GM21529 (cell line): ENCODE results near the gene TSPAN5.

Source experiments
- ATAC-seq: cut with Tn5 transposase; IDR thresholded peaks from one replicate; pipeline ENCODE4 v1.9.1; 2021; ENCODE audit not compliant: unreplicated experiment

TSPAN5 gene

DNA sequence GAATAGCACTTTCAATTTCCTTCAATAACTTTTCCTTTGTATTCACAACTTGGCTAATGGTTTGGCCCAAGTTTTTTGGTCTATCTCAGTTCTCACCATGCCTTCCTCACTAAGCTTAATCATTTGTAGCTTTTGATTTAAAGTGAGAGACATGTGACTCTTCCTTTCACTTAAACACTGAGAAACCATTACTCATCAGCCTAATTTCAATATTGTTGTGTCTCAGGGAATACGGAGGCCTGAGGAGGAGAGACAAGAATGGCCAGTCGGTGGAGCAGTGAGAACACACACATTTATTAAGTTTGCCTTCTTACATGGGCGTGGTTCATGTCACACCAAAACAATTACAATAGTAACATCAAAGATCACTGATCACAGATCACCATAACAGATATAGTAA, 56.7 kb downstream of the TSPAN5 start:
- ATAC-seq, result no peak

DNA sequence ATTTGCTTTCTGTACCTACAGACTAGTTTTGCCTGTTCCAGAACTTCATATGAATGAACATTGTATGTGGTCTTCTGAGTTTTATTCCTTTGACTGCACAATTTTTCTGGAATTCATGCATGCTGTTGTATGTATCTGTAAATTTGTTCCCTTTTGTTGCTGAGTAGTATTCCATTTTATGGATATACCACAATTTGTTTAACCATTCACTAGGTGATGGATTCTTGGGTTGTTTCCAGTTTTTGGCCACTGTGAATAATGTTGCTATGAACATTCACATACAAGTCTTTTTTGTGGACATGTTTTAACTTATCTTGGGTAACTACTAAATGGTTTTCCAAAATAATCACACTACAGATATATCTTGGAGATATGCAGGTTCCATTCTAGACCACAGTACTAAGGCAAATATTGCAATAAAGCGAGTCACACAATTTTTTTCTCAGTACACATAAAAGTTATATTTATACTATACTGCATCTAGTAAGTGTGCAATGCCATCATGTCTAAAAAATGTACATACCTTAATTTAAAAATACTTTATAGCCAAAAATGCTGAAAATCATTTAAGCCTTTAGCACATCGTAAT, 58.7 kb downstream of the TSPAN5 start:
- no peak for ATAC-seq

DNA sequence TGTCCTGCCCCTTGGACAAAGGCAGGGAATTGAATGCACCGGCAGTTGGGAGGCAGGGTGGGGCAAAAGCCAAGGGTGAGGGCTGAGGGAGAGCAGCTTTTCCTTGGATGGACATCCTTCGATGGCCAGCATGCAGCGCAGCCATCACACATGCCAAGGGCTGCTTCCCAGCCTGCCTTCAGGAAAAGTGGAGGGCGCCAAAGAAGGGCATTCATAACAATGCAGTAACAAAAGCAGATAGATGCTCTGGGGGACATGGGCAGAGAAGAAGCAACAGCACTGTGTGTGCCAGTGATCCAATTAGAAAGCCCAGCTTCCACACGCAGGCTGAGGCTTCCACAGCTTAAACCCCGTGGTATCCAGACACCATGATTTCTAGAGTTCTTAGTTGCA, 71.5 kb downstream of the TSPAN5 start:
- ATAC-seq, result no peak

DNA sequence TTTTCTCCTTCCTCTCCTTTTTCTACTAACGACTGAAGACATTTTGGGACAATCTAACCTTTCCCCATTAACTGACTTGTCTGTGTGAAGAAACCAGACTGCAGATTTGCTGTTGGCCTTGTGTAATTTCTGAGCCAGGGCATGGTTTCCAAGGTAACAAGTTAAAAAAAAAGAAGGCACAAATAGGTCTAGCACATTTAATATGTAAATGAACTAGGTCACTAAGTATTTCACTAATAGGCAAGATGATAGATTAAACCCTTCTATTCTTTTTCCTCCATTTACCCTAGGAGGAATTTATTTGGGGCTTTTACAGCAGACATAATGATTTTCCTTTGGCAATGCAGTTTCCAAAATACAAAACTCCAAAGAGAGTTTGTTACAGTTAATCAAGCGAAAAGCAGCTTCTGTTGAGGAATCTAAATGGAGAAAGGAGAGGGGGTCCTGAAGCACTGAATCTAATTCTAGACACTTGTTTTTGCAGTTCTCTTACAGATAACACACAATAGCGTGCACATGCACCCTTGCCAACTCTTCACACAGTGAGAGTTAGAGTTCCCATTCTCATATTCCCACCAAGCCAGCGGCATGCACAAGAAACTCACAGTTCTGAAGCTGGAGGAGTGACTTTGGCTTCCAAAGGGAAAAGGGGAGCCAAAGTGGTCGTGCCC, 72.0 kb downstream of the TSPAN5 start:
- ATAC-seq, result no peak

DNA sequence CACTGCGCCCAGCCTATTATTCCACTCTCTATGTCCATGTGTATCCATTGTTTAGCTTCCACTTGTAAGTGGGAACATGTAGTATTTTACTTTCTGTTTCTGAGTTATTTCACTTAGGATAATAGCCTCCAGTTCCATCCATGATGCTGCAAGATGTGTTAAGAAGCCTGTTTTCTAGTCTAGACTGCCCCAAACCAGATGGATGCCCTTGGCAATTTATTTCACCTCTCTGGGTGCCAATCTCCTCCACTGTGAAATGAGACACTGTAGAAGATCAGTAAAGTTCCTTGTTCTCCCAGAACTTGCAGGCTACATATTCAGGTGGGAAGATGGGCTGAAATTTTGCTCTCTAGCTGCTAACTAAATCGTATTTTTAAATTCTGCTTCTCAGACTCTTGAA, 72.8 kb downstream of the TSPAN5 start:
- ATAC-seq, result no peak

DNA sequence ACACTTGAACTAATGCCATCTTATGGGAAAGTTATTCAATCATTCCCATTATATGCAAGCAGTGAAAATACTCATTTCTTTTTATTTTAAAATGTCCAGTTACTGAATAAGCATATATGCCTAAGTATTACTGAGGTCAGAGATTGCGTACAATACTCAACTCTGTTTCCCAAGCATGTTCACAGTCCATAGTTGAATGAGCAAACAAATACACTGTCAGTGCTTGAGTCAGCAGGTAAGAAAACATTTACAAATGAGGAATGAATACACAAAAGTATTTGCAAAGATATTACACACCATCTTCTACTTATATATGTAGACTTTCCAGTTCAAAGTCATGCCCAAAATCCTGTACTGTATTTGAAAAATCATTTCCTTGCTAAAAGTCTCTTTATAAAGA, 74.1 kb downstream of the TSPAN5 start:
- no peak for ATAC-seq

DNA sequence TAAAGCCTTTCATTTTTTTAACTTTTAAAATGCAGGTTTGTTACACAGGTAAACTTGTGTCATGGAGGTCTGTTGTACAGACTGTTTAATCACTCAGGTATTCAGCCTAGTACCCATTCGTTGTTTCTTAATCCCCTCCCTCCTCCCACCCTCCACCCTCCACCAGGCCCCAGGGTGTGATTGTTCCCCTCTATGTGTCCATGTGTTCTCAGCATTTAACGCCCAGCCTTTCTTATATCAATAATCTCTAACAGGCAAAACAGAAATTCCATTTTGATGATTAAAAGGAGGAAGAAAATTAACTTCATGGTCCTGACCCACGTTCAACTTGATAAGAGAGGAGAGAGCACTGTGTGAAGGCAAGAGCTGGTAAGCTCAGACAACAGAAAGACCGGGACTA, 75.1 kb downstream of the TSPAN5 start:
- ATAC-seq, result no peak

DNA sequence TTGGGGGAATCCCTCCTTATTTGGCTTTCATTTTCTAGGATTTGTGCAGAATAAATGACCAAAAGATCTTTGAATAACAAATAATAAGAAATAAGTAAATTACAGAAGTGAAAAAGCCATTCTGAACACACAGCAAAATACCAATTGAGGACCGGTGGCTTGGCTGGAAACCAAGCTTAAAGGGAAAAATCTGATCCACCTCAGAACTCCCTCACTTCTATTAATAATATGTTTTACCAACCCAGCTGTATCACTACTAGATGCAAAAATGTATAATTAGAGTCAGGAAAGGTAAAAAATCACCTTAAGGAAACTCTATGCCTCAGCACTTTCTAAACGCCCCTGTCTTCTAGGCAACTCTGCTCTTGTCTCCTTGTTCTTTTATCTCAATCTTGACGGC, 77.3 kb downstream of the TSPAN5 start:
- ATAC-seq, result no peak

DNA sequence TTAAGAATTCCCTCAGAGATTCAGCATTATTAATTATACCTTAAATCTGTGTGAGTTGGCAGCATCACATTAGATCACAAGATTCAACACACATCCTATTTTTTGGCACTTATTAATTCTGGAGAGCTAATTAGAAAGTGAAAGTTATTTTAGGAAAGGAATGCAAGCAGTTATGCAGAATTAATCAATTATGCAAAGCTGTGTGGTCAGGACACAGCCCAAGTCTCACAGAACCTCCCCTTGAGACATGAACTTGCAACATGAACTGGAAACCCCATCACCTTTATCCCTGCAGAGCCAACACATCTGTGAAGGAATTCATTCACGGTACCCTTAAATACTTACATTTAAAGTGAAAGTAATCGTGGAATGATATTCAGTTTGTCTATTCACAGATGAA, 80.5 kb downstream of the TSPAN5 start:
- ATAC-seq, result no peak

DNA sequence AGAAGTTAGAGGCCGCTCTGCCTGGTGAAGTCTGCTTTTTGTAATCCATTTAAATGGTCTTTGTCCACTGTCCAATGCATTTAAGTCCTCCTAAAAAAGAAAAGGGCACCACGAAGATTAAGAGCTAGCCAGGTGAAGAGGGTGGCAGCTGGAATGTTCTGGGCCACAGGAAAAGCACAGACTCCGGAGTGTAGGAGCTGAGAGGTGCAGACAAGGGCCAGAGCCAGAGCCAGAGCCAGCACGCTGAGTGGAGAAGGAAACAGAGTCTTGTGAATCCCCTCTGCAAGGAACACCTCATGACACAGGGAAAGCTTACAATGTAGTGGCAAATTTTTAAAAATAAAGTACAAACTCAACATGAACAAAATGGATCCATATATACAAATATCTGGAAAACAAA, 83.6 kb downstream of the TSPAN5 start:
- no peak for ATAC-seq

DNA sequence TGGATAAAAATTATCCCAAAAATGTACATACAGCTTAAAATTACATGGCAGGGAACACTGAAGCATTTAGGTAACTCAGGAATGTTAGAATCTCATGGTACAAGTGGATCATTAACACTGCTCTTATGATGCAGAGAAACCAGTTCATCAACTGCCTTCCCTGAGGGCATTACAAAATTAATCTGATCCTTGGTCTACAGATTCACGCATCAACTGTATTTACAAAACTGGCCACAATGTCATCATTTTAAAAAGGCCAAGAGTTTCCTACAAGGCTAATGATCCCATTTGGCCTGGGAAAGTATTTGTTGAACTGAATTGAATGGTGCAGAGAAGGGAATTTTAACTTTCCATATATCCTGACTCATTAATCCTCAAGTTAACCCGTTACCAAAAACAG, 84.6 kb downstream of the TSPAN5 start:
- no peak for ATAC-seq

DNA sequence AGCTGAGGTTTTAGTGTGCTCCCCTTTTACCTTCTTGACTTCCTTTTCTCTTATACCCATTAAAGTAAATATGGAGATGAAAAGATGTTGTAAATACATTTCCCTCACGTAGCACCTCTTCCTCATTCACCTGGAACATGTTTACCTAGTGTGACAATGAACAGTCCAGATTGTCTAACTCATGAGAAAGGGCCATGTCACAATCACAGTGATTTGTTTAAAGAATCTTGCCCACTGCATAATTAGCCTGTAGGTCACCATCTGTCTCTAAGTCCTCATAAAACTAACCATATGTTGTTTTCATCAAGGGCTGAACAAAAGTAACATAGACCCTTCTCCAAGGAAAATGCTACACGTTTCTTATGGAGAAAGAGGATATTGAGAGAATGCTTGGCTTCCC, 85.7 kb downstream of the TSPAN5 start:
- no peak for ATAC-seq

DNA sequence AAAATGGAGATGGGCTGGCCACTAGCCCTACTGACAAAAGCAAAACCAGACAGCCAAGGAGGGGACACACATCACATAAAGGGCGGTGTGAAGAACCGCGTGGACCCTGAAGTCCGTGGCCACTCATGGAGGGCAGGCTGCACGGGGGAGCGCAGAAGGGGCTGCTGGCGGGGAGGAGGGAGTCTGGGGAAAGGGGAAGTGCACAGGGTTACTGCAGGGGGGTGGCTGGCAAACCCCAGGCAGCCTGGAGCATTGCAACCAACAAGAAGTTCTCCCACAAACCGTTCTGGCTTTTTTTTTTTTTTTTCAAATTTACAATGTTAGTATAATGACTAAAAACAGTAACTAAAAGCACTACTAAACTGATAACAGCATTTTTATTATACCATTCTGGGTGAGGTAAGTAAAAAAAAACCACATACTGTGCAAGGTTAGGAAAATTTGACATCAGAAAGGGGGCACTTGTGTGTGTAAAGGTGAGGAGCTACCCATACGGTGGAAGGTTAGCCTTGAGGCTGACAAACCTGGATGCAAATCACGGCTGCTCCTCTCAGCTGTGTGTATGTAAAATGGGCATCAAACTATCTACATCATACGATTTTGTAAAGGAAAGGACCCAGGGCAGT, 87.1 kb downstream of the TSPAN5 start:
- ATAC-seq, result no peak

DNA sequence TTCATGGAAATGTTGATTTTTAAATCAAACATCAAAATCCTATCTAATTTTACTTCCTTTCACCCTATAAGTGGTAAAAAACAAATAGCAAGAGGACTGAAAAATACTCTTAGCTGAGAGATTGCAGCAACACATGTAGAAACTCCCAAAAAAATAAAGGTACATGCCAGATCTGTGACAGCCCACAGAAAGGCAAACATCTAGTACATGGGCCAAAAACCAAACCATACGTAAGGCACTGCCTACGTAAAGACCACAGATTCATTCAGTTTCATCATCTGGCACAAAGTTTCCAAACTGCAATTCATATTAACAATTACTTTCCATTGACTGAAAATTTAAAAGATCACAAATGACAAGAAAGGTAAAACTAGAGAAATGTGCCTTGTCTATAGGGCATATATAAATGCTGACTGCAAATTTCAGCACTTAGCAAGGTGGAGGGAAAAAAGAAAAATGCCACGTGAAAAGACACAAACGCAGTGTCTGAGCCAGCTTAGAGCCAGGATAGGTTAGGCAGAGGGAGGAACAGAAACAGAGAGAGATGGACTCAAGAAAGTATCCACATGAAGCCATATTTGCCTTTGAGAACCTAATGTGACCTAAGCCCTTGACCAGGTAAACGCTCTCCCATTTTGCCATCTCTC, 88.1 kb downstream of the TSPAN5 start:
- no peak for ATAC-seq

DNA sequence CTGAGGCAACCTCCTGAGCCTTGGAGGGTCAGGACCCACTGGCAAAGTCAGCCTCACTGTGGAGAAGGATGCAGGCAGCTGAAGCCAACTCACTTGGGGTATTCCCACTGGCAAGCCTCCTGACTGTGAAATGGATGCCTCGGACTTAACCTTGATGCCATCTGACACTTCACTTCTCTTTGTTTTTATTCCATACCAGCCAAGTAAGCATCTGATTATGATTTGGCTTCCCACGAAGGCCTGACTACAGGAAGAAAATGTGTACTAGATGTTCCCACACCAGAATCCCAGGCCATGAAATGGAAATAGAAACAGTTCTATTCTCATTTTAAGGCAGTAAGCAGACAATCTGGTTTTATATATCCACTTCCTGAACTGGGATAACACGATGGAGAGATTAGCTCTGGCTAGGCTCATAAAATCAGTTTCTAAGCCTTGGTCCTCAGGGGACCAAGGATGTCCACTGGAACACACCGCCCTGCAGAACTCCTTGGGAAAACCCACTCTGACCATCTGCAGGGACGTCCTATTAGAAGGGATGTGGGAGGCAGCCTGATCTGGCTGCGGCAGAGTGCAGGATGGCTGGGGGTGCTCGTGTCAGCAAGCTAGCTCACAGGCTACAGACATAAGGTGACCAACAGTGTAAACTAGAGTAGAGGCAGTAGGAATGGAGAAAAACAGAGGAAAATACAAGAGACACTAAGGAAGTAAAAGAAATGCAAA, 89.3 kb downstream of the TSPAN5 start:
- ATAC-seq, result no peak

DNA sequence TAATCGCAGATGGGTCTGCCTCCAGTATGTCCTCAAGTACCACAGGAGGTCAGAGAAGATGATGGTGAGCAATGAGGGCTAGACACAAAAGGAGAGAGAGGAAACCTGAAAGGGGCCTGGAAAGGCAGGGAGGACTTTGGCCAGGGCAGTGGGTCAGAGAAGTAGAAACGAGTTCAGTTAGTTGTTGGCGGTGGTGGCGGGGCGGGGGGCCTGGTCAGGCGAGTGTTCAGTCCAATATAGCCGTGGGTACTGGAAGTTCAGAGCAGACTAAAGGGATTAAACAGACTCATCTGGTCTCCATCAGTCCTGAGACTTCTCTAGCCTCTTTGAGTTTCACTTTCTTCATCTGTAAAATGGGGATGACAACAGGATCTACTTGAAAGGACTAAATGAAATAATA, 90.8 kb downstream of the TSPAN5 start:
- ATAC-seq, result no peak

DNA sequence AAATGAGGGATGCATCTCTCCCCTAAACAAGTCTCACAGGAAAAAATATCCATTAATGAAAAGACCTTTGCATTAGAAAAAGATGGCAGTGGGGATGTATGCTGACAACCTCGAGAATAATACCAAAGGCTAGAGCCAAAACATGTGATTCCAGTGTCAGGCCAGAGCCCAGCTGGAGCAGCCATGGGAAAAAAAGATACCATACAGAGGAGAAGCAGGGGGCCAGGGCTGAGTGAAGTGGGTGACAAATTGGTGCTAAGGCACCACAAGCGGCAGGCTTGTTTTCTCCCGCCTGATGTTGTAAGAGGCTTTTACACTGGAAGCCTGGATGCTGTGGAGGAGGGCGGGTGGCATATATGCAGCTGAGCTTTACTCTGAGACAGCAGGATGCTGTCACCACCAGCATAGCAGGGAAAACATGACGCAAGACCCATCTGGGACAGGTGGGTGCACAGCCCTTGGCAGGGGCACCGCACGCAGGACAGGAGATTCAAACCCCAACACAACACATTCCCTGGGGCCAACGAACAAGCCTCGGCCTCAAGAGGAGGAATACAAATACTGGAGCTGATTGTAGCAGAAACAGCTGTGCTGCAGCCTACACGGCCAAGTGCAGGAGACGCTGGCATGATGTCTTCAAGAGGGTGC, 91.9 kb downstream of the TSPAN5 start:
- ATAC-seq, result no peak

DNA sequence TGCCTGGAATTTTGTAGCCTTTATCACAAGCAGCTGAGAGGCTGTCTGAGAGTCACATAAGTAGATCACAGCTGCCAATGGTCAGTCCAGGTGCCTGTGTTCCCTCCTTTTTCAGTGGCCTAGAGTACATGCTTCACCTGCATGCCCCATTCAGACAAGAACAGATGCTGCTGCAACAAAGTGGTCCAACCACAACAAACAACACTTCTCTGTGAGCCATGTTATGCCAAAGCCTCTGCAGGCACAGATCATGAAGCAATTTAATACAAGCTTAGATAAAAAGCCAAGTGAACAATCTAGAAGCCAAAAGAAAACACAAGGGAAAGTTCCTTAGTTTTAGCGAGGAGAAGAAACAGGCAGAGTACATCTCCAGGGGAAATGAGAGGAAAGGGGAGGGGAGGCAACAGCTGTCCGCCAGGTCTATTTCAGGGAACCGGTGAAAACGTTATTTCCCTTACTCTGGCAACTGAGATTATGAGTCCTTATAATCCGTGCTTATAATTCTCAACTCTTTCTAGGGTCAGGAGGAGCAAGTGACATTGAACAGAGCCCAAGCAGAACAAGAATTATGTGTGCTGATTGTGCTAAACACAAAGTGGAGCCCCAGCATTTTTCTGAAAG, 92.6 kb downstream of the TSPAN5 start:
- ATAC-seq, result no peak

DNA sequence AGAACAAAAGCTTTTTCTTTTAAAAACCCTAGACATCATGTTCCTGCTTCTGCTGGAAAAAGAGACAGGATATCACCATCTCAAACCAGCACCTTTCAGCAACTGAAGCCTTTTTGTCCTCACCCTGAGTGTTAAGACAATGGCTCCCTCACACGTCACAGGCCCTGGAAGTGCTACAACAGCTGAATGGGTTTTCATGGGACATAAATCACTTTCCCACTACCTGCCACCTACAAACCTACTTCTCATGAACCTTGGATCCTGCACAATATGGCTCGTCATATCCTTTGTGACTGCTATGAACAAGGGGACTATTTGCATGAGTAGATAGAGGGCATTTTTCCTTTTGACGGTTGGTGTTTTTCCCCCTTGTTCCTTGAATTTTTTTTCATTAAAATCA, 93.6 kb downstream of the TSPAN5 start:
- ATAC-seq, result no peak

DNA sequence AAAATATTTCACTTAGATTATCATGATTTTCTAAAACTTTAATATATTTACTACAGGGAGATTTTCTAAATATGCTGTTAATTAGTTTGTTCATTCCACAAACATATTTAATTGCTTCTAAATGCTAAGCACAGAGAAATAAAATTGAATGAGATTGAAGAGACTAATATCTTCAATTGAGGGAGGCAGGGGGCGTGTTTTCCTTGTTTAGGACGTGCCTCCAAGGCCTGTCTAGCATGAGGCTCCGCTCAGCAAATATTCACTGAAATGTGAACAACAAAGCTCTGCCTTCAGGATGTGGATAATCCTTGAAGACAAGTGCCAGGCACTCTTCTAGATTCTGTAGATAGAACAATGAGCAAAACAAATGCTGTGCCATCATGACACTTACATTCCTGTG, 98.1 kb downstream of the TSPAN5 start:
- no peak for ATAC-seq
